HepG2 (cell line): ENCODE data around the gene KRTAP4-7. TPM values are rescaled to one million over a fixed set of nuclear protein-coding genes. Genes with fewer than 3 reads are reported as not detected.

Experiments used
- RFX1 ChIP-seq: fragments of 450-650 bp; IDR thresholded peaks from 2 replicates; pipeline ENCODE4 v1.6.1; 2017
- ZNF33B ChIP-seq: sonication (generic); formaldehyde crosslinking; IDR thresholded peaks from 2 replicates; pipeline ENCODE4 v1.5.1; 2020; ENCODE audit warnings: mild to moderate bottlenecking, missing genetic modification reagents
- ZNF589 ChIP-seq: sonication (generic); formaldehyde crosslinking; conservative IDR thresholded peaks from 2 replicates; pipeline ENCODE4 v1.8.0; 2022; ENCODE audit warnings: mild to moderate bottlenecking, moderate library complexity, missing genetic modification reagents
- polyA plus RNA-seq, 8 experiments: library from polyadenylated mRNA; depleted of rRNA in 3 of 8; stranded (reverse) in 7 of 8; unstranded in 1 of 8; fragments of >200 nt; fragmentation: Illumina TruSeq in 4 of 8; extraction: Trizol in 4 of 8; gene quantifications; 2 replicates each; pipeline versions ENCODE4 v1.2.1 to v1.2.3, GENCODE V29; 2011 to 2016; ENCODE audit warnings: low read depth in 4 of 8, missing spikeins in 1 of 8, mixed read lengths in 1 of 8; ENCODE audit not compliant: insufficient read depth in 1 of 8
- total RNA-seq, 5 experiments: library from RNA; depleted of rRNA; stranded (reverse); fragments of >200 nt; fragmentation: Illumina TruSeq; extraction: Trizol; gene quantifications; 2 replicates each; pipeline ENCODE4 v1.2.3, GENCODE V29; 2016; ENCODE audit warnings: low read depth in 1 of 5
- TF ChIP-seq, protein P1 (sequence below): sonication (generic); formaldehyde crosslinking; IDR thresholded peaks from one replicate; pipeline ENCODE4 v1.5.1; 2020; ENCODE audit warnings: mild to moderate bottlenecking, missing genetic modification reagents; ENCODE audit errors: not compliant biosample characterization
- TF ChIP-seq, protein P2 (sequence below): IDR thresholded peaks from 2 replicates; pipeline ENCODE4 v1.4.0; 2020; ENCODE audit warnings: mild to moderate bottlenecking, missing genetic modification reagents
- TF ChIP-seq, protein P3 (sequence below): sonication (generic); formaldehyde crosslinking; IDR thresholded peaks from 2 replicates; pipeline ENCODE4 v1.4.0; 2020; ENCODE audit warnings: missing genetic modification reagents

KRTAP4-7 gene
- total and polyA plus RNA-seq, 2 of the 13 experiments (the other 11 are each of a cell fraction or from before 2014, with no cell fraction given): not detected

DNA sequence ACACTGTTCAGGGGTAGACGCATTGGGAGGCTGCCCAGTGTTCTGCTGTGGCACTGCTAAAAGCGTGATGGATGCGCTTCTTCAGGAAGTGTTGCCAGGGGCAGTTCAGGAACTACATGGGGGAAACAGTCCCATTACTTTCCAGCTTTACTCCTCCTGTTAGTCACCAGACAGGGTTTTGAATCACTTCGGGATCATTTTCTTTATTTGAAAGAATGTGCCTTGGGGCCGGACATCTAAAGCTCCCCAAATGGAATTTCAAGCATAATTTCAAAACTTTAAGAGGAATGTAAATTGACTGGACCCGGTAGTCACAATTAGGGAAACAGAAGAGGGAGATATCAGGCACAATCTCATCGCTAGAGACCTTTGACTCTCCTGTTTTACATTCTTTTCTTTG is 35.5 kb upstream of the KRTAP4-7 start (continued):
- TF ChIP-seq, protein P1, sequence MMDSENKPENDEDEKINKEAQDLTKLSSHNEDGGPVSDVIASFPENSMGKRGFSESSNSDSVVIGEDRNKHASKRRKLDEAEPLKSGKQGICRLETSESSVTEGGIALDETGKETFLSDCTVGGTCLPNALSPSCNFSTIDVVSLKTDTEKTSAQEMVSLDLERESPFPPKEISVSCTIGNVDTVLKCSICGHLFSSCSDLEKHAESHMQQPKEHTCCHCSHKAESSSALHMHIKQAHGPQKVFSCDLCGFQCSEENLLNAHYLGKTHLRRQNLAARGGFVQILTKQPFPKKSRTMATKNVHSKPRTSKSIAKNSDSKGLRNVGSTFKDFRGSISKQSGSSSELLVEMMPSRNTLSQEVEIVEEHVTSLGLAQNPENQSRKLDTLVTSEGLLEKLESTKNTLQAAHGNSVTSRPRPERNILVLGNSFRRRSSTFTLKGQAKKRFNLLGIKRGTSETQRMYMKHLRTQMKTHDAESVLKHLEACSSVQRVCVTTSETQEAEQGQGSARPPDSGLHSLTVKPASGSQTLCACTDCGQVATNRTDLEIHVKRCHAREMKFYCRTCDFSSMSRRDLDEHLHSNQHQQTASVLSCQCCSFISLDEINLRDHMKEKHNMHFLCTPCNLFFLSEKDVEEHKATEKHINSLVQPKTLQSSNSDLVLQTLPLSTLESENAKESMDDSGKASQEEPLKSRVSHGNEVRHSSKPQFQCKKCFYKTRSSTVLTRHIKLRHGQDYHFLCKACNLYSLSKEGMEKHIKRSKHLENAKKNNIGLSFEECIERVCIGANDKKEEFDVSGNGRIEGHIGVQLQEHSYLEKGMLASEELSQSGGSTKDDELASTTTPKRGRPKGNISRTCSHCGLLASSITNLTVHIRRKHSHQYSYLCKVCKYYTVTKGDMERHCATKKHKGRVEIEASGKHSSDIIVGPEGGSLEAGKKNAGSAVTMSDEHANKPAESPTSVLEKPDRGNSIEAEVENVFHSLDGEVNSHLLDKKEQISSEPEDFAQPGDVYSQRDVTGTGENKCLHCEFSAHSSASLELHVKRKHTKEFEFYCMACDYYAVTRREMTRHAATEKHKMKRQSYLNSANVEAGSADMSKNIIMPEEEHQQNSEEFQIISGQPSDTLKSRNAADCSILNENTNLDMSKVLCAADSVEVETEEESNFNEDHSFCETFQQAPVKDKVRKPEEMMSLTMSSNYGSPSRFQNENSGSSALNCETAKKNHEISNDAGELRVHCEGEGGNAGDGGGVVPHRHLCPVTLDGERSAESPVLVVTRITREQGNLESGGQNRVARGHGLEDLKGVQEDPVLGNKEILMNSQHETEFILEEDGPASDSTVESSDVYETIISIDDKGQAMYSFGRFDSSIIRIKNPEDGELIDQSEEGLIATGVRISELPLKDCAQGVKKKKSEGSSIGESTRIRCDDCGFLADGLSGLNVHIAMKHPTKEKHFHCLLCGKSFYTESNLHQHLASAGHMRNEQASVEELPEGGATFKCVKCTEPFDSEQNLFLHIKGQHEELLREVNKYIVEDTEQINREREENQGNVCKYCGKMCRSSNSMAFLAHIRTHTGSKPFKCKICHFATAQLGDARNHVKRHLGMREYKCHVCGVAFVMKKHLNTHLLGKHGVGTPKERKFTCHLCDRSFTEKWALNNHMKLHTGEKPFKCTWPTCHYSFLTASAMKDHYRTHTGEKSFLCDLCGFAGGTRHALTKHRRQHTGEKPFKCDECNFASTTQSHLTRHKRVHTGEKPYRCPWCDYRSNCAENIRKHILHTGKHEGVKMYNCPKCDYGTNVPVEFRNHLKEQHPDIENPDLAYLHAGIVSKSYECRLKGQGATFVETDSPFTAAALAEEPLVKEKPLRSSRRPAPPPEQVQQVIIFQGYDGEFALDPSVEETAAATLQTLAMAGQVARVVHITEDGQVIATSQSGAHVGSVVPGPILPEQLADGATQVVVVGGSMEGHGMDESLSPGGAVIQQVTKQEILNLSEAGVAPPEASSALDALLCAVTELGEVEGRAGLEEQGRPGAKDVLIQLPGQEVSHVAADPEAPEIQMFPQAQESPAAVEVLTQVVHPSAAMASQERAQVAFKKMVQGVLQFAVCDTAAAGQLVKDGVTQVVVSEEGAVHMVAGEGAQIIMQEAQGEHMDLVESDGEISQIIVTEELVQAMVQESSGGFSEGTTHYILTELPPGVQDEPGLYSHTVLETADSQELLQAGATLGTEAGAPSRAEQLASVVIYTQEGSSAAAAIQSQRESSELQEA (CRISPR knock-in tag): no peak
- TF ChIP-seq ZNF33B (CRISPR knock-in tag) (no peak), ZNF589 (no peak), RFX1 (0 out of 2 replicates have a peak, but pooled peaks have one; percentile 15)
- TF ChIP-seq, protein P2, sequence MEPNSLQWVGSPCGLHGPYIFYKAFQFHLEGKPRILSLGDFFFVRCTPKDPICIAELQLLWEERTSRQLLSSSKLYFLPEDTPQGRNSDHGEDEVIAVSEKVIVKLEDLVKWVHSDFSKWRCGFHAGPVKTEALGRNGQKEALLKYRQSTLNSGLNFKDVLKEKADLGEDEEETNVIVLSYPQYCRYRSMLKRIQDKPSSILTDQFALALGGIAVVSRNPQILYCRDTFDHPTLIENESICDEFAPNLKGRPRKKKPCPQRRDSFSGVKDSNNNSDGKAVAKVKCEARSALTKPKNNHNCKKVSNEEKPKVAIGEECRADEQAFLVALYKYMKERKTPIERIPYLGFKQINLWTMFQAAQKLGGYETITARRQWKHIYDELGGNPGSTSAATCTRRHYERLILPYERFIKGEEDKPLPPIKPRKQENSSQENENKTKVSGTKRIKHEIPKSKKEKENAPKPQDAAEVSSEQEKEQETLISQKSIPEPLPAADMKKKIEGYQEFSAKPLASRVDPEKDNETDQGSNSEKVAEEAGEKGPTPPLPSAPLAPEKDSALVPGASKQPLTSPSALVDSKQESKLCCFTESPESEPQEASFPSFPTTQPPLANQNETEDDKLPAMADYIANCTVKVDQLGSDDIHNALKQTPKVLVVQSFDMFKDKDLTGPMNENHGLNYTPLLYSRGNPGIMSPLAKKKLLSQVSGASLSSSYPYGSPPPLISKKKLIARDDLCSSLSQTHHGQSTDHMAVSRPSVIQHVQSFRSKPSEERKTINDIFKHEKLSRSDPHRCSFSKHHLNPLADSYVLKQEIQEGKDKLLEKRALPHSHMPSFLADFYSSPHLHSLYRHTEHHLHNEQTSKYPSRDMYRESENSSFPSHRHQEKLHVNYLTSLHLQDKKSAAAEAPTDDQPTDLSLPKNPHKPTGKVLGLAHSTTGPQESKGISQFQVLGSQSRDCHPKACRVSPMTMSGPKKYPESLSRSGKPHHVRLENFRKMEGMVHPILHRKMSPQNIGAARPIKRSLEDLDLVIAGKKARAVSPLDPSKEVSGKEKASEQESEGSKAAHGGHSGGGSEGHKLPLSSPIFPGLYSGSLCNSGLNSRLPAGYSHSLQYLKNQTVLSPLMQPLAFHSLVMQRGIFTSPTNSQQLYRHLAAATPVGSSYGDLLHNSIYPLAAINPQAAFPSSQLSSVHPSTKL (CRISPR knock-in tag): 0 out of 2 replicates have a peak, but pooled peaks have one; percentile 21
- TF ChIP-seq, protein P3, sequence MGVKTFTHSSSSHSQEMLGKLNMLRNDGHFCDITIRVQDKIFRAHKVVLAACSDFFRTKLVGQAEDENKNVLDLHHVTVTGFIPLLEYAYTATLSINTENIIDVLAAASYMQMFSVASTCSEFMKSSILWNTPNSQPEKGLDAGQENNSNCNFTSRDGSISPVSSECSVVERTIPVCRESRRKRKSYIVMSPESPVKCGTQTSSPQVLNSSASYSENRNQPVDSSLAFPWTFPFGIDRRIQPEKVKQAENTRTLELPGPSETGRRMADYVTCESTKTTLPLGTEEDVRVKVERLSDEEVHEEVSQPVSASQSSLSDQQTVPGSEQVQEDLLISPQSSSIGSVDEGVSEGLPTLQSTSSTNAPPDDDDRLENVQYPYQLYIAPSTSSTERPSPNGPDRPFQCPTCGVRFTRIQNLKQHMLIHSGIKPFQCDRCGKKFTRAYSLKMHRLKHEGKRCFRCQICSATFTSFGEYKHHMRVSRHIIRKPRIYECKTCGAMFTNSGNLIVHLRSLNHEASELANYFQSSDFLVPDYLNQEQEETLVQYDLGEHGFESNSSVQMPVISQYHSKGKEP (CRISPR knock-in tag): no peak
